ENCODE results near the gene NCOA7.
A peak's percentile ranks its signal among the peaks of the same experiment; 100 is the strongest.
"Not testable (repeated sequence)": the region's sequence is repeated elsewhere in the genome, so short reads cannot be mapped to it uniquely, and the experiment has no call there.

NCOA7 gene

DNA sequence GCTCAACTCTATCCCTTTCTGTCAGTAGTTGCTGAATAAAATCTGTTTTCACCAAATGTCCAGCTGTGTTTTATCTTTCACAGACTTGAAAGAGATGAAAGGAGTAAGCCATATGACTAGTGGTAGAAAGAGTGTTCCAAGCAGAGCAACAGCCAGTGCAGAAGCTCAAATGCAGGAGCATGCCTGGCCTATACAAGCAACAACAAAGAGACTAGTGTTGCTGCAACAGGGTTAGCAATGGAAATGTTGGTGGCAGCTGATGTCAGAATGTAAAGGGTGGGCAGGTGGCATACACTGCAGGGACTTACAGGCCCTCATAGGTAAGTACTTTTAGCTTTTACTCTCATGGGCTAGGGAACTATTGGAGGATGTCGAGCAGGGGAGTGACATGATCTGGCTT lies 160.6 kb downstream of the NCOA7 start:
- no peak for DNase-seq

DNA sequence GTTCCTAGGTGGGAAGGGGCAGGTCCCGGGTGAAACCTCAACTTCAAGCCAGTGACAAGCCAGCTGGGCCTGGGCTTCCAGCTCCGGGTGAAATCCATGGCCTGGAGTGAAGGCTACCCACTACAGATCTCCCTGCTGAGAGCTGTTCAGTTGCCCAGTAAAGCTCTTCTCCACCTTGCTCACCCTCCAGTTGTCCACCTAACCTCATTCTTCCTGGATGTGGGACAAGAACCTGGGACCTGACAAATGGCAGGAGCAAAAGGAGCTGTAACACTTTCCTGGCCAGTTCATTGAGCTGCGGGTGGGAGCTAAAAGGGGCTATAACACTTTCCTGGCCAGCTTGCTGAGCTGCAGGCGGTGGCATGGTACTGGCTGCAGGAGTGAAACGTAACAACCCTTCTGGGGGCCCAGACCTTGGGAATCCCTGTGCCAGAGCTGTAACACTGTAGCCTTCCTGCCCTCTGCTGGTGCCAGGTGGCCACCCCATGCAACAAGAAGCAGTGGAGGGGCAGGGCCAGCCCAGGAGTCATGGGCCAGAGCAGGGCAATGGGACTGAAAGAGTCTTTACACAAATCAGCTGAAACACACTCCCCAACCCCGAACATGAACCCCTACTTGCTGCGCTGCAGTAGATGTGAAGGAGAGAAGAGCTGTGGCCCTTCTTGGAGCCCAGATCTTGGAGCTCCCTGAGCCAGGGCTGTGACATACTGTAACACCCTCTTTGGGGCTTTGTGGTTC lies 162.2 kb downstream of the NCOA7 start:
- DNase-seq, result no peak

DNA sequence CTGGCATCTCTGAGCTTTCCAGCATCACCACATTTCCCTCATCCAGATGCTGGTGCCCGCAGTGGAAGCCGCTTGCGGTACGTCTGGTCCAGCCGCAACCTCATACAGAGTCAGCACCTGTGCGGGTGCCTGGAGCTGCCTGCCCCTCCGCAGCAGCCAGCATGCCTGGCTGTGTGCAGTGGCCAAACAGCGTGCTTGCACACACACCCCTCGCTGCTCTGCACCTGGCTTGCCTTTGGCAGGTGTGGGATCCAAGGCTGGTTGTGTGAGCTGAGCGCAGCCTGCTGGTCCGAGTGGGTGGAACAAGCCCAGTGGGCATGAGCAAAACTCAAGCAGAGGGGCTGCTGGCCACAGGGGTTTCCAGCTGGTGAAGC lies 162.7 kb downstream of the NCOA7 start:
- peak; percentile 67 for DNase-seq

DNA sequence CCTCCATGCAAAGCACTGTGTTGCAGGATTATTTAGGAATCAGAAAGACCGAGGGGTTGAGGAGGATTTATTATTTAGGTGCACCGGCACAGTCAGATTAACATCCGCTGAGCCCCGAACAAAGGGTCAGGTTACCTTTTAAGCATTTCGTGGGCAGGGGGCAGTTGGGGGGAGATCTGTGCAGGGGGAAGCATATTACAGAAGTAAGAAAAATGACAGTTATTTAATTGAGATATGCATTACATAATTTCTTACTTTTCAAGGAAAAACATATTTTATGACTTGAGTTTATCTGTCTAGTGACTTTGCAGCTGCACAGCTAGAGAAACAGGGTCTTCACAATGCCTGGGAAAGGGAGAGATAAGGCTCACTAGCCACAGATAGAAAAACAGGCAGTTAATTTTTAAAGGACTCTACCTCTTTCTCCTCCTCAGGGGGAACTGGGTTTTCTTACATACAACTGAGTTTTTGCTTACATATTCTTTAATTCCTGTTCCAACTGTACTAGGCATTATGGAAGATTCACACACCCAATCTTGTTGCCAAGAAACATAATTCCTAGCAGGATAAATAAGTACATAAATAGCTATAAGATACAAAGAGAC lies 164.1 kb downstream of the NCOA7 start:
- DNase-seq, result no peak

DNA sequence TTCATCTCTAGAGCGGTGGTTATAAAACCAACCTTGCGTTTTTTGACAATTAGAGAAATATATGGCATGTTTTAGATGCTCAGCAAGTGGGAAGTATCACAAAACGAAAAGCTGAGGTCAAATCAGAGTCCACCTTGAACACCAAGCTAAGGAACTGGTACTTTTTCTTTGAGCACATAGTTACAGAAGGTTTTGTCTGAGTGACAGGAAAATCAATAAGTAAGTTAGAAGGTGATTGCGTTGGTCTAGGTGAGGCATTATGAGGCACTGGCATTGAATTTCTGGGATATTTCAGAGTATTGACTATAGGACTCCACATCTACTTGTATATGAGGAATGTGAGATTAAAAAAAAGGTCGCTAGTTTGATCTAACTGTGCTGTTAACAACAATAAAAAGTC lies 165.2 kb downstream of the NCOA7 start:
- no peak for DNase-seq

DNA sequence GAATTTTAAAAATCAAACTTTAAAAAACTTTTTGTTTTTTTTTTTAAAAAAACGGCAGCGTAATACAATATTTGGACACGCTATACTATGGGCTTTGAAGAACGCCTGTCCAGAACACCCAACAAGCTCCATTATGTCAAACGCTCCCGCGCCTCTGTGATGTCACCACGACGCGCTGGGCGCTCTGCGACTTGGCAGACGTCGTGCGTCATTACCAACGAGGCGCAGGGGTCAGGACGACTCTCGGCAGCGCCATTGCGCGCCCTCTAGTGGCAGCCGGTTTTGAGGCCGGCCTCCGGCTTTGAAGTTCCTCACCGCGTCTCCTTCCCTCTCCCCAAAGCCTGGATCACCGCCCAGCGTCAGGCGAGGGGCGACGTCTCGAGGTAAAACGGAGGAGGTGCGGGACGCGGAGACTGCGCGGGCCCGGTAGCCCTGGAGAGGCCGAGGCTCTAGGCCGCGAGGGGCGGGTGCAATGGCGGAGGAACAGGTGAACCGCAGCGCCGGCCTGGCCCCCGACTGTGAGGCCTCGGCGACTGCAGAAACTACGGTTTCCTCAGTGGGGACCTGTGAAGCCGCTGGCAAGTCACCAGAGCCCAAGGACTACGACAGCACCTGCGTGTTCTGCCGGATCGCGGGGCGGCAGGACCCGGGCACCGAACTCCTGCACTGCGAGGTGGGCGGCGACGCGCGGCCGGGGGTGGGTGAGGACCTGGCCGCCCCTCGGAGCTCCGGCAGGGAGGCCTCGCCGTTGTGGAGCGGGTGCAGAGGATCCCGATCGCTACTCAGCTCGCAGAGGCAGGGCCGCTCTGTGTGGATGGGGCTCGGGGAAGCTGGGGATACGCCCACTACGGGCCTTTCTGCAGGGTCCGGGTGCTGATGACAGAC lies 166.0 kb downstream of the NCOA7 start, which contains the start of gene HINT3:
Gene HINT3, plus strand, starts transcription at position 265 of the 885 bp plus-strand sequence. Its CDS starts 208 bp downstream, at position 473.
- DNase-seq, result peak; percentile 100

DNA sequence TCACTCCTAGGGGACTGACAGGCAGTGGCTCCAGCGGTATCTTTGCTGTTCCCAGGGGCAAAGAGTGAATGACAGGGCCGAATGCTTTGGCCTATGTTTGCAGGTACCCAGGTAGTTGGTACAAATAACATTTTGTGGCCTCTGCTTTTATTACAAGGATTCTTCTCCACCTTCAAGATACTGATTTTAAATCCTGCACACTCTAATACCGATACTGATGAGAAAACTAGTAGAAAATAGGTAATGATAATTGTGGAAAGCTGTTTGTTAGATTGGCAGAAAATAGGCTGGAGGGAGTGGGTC lies 166.6 kb downstream of the NCOA7 start:
- DNase-seq, result no peak

DNA sequence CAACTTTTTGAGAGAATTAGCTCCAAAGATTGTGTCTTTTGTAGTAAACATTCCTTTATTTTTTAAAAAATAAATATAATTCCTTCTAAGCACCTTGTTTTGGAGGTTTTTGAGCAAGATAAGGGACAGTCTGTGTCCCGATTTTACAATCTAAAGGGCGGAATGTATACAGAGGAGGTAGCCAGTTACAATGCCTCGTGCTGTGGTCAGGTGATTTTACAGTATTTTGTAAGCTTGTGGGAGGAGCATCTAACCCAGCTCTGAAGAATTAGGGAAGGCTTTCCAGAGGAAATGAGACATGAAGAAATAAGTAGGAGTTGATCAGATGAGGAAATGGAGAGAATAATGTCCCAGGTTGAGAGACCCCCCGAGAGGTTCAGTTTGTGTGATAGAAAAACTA lies 167.1 kb downstream of the NCOA7 start:
- no peak for DNase-seq

DNA sequence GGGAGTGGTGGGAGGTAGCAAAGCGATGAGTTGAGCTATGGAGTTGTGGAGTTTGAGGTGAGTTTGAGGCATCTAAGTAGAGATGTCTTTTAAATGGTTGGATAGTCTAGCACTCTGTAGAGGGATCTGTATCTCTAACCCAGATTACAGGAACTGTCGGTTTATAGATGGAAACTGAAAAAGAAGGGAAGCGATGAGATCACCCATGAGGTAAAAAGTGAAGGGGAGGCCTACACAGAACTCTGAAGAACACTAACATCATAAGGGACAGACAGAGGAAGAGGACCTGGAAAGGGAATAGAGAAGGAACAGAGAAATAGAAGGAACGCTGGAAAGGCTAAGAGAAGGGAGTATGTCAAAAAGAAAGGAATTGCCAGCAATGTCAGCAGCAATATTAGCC lies 168.3 kb downstream of the NCOA7 start:
- DNase-seq, result no peak

DNA sequence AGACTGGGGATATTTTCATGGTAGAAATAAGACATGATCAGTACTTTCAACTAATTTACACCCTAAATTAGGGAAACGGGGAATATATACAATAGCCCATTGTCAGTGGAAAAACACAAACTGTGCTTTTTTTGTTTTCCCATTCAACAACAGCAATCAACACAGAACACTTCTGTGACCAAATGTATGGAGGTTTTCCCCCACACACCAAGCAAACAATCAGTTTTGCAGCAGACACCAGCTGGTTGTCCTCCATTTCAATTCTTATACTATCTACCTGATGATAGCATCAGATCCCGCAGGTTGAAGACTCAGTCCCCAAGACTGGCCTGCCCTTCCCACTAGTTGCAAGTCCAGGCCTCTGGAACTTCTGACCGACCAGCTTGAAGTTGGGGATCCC lies 170.4 kb downstream of the NCOA7 start:
- no peak for DNase-seq

DNA sequence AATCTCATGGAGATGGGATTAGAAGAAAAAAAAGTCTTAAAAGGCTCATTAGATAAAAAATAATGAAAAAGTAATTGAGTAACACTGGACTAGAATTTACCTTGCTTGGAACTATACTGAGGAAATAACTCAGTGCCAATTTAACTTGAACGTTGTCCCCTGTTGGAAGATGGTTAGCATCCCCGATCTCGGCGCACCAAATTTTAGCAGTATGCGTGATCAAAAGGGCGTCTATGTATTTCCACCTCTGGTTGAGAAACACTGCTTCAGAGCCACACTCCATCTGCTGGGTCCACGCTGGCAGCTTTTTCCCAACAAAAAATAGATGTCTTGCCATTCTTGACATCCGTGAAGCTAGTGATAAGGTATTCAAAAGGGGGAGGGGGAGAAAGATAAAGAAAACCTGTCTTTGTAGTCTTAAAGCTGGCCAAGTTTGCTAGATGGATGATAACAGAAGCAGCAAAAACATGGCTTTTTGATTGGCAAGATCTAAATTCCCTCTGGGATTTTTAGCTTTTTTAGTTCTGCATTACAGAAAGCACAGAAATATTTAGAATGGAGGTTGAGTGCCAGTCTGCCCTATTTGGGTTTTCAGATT lies 172.2 kb downstream of the NCOA7 start:
- no peak for DNase-seq

DNA sequence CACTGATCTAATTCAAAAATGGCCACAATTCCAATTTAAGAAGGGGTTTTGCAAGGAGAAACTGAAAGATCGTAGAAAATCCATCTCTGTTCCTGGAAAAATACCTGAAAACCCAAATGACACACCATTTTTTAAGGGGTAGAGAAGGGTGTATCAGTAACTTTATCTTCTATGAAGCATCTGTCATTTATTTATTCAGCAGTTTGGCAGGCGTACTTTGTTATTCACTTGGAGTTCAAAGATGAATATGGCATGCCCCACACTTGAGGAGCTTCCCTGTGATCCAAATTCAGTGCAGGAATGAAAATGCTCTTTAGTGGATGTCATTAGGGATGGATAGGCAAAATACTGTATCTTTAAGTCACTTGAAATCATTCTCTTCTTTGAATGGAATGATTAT lies 173.1 kb downstream of the NCOA7 start:
- DNase-seq, result no peak

DNA sequence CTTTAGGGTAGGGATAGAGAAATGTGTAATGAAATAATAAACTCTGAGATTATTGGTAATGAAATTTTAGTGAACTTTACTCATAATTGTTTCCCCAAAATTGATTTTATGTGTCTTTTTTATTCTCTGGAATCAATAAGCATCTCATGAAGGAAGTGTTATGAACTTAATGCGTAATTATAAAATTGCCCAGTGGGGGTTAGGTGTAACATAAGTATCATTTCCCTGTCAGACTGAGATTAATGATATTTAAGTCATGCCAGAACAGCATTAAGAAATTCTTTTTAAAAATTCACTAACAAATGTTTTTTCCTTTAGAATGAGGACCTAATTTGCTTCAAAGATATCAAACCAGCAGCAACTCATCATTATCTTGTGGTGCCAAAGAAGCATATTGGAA lies 175.8 kb downstream of the NCOA7 start:
- no peak for DNase-seq

DNA sequence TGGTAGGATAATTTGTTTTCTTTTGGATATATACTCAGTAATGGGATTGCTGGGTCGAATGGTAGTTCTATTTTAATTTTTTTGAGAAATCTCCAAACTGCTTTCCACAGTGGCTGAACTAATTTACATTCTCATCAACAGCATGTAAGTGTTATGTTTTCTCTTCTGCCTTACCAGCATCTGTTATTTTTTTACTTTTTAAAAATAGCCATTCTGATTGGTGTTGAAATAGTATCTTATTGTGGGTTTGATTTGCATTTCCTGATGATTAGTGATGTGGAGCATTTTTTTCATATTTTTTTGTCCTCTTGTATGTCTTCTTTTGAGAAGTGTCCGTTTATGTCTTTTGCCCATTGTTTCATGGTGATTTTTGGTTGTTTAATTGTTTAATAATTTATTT lies 177.7 kb downstream of the NCOA7 start:
- DNase-seq, result no peak

DNA sequence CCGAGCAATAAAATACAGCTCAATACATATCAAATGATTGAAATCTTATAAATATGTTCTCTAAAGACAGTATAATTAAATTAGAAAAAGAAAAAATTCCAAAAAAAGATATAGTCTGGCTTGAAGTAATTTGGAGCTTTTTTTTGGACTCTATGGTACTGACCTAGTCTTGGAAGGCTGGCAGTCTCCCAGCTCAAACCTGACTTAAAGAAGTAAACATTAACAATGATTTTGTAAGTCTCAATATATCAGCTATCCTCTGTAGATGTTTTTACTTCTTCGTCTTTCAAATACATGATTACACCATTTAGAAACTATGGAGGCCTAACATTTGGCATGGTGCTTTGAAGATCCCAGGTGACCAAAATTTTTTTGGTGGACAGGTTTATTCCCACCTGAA lies 180.0 kb downstream of the NCOA7 start:
- no peak for DNase-seq

DNA sequence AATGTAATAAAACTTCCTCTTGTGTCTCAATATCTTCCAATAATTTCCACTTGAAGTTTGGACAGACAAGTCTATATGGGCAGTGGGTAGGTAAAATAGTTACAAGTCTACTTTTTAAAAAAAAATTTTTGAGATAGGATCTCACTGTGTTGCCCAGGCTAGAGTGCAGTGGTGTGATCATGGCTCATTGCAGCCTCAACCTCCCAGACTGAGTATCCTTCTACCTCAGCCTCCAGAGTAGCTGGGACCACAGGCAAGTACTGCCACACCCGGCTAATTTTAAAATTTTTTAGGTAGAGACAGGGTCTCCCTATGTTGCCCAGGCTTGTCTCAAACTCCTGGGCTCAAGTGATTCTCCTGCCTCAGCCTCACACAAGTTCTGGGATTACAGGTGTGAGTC lies 181.7 kb downstream of the NCOA7 start:
- DNase-seq, result not testable (repeated sequence)

DNA sequence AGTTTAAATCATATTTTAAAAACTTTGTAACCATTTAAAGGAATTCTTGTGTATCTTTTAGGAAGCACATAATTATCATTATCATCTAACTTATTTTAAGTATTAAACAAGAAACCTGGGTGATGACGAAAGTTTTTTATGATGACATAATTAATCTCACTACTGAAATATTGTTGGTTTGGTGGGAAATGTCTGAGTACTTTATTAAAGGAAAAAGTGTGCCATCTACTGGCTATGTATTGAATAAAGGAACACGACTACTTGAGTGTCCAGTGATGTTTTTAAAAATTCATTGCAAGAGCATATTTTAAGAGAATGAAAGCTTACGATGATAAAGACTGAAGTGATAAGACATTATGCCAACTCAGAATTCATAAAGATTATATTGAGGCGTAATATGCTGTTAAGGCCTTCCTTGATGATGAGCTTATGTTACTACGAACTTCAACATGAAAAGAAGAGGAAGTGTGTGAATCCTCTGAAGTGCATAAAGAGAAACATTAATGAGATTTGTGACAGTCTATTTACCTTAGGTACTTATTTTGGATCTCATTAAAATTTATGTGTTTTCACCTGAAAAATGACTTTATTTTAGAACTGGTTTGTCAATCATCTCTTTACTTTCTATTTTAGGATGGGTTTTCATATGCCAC lies 183.6 kb downstream of the NCOA7 start:
- DNase-seq, result peak; percentile 86

DNA sequence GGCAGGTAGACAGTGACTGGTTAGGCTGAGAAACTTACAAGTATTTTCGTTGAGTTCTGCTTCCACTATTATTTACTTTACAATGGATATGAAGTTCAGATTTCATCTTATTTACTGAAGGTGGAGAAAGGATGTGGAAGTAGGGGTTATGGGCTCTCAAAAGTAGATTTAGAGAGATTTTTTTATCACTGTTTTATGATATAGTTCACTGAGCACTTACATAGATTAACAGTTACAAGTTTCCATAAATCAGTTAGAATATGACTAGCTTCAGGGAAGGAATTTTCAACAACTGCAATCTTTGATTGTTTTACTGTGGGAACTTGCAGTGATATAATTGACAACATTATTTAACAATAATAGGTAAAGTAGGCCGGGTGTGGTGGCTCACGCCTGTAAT lies 188.3 kb downstream of the NCOA7 start:
- DNase-seq, result no peak
